Measurements from ENCODE around the gene RTN4RL2. TPM values are rescaled to one million over a fixed set of nuclear protein-coding genes. Genes with fewer than 3 reads are reported as not detected.

The RTN4RL2 gene
- total RNA-seq, 1 experiment from 2014 or later = 7.0 TPM

DNA sequence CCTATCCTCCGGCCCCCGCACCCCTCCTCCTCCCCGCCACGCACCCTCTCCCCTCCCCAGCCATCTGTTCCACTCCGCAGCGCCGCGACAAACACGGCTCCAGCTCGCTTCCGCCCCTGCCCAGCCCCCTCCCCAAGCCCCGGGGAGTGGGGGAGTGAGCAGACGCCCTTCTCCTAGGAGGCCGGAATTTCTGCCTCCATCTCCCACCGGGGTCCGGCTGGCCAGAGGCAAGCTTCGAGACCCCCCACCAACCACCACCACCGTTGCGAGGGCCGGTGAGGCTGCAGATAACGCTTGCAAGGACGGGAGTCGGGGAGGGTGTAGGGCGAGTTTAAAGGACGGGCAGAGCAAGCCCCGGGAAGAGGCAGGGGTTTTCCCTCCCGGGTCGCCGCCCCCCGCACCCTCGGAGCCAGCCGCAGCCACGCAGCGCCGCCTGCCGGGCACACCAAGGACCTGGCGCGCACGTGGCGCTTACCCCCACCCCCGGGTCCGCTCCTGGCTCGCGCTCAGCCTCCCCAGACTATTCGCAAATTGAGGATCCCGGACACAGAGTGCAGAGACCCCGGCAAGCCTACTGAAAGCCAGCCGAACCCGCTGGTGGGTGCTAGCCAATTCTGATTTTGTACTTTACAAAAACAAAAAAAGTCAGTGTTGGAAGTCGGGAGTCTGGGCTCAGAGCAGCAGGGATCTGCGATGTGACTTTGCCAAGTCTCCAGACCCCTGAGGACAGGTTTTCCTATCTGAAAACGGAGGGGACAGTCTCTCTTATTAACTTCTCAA is 22.6 kb downstream of the RTN4RL2 start:
- Histone ChIP-seq H3K9me3 (ENCODE audit: control insufficient read depth, low read depth, low read length) (no peaks in the 10 kb centered on the region), H3K4me2 (ENCODE audit: insufficient read depth, insufficient read length, low read length) (peak overlapping the region; percentile 67), H3K4ac (ENCODE audit: low read depth, low read length) (no peak overlapping the region), H3T11ph (ENCODE audit: low read length) (no peak overlapping the region), H3K9ac (ENCODE audit: extremely low read depth, insufficient read length, low read length) (no peak overlapping the region), H4K91ac (ENCODE audit: insufficient read length, low read depth, low read length) (no peak overlapping the region), H3K18ac (ENCODE audit: insufficient read length, low read depth, low read length) (no peak overlapping the region), H3K56ac (ENCODE audit: insufficient read length, low read depth, low read length) (no peak overlapping the region), H3K79me2 (ENCODE audit: insufficient read depth, low read length) (no peaks in the 10 kb centered on the region), H3K23ac (ENCODE audit: insufficient read length, low read depth, low read length) (no peak overlapping the region), H3K4me1 (ENCODE audit: insufficient read depth, low read length) (no peaks in the 10 kb centered on the region), H2BK20ac (ENCODE audit: low read depth, low read length, poor library complexity, severe bottlenecking) (no peak overlapping the region), H2AK5ac (ENCODE audit: insufficient read length, low read length) (no peak overlapping the region), H3K27ac (ENCODE audit: insufficient read length, low read depth, low read length) (no peak overlapping the region), H2AFZ (ENCODE audit: low read length) (no peak overlapping the region), H3K23me2 (ENCODE audit: insufficient read length, low read depth, low read length, poor library complexity, severe bottlenecking) (peaks cover 15% of the 10 kb centered on the region), H3K27me3 (ENCODE audit: insufficient read depth, low read length) (no peaks in the 10 kb centered on the region; the same call in 1 of the 2 replicates), H4K20me1 (ENCODE audit: control insufficient read depth, insufficient read depth, insufficient read length) (no peaks in the 10 kb centered on the region), H2BK12ac (ENCODE audit: insufficient read length, low read depth, low read length) (no peak overlapping the region), H3K79me1 (ENCODE audit: insufficient read depth, low read depth, low read length, poor library complexity, severe bottlenecking) (no peaks in the 10 kb centered on the region), H2BK5ac (ENCODE audit: insufficient read length, low read length) (no peak overlapping the region), H4K5ac (ENCODE audit: insufficient read length, low read depth, low read length) (no peak overlapping the region), H4K8ac (replicated peaks; ENCODE audit: insufficient read length, low read depth, low read length) (no peak overlapping the region), H3K14ac (ENCODE audit: insufficient read depth, low read length) (no peak overlapping the region), H2BK15ac (ENCODE audit: low read depth, low read length) (no peak overlapping the region), H2BK120ac (ENCODE audit: low read depth, low read length, poor library complexity, severe bottlenecking) (no peak overlapping the region)
- Mint-ChIP-seq H3K4me3 (peak overlapping the region; percentile 61 to 84), H3K27me3 (ENCODE audit: low read depth) (peaks cover 64% of the 10 kb centered on the region), H3K9me3 (no peaks in the 10 kb centered on the region; a peak in 2 of 5 replicates), H3K4me1 (peaks cover 17 to 41% of the 10 kb centered on the region in 2 experiments), H3K27ac (no peak overlapping the region), H3K36me3 (ENCODE audit: insufficient read depth in 1 of 3, low read depth in 3 of 3) (peaks cover 8 to 18% (median 10%) of the 10 kb centered on the region in 3 experiments; a peak in 6 of 7 replicates)
- no CpG with 5 or more reads among the region's 52 CpGs for WGBS (ENCODE audit: extremely low coverage, insufficient read length, low lambda C conversion rate)
- DNase-seq = peak; percentile 81
- TF ChIP-seq, protein P1, sequence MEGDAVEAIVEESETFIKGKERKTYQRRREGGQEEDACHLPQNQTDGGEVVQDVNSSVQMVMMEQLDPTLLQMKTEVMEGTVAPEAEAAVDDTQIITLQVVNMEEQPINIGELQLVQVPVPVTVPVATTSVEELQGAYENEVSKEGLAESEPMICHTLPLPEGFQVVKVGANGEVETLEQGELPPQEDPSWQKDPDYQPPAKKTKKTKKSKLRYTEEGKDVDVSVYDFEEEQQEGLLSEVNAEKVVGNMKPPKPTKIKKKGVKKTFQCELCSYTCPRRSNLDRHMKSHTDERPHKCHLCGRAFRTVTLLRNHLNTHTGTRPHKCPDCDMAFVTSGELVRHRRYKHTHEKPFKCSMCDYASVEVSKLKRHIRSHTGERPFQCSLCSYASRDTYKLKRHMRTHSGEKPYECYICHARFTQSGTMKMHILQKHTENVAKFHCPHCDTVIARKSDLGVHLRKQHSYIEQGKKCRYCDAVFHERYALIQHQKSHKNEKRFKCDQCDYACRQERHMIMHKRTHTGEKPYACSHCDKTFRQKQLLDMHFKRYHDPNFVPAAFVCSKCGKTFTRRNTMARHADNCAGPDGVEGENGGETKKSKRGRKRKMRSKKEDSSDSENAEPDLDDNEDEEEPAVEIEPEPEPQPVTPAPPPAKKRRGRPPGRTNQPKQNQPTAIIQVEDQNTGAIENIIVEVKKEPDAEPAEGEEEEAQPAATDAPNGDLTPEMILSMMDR (conservative IDR thresholded peaks at IDR 0.05) = peak; percentile 88
